ENCODE results near the gene SYCN. TPM values are rescaled to one million over a fixed set of nuclear protein-coding genes. Genes with fewer than 3 reads are reported as not detected.

Gene SYCN
- total RNA-seq, 1 donor from 2014 or later, result not detected

GRCh38 chr19:39174142-39174541, 29.9 kb downstream of the SYCN start:
- Mint-ChIP-seq H3K36me3 (ENCODE audit: low read depth) (peaks cover 10% of the 10 kb centered on the region), H3K4me1 (ENCODE audit: low read depth) (no peaks in the 10 kb centered on the region), H3K27ac (ENCODE audit: unreplicated experiment) (no peak overlapping the region), H3K27me3 (ENCODE audit: low read depth) (no peaks in the 10 kb centered on the region), H3K4me3 (ENCODE audit: unreplicated experiment) (no peak overlapping the region), H3K9me3 (ENCODE audit: low read depth) (no peaks in the 10 kb centered on the region)
- DNase-seq (ENCODE audit: low spot score), result no peak
- TF ChIP-seq CTCF (IDR thresholded peaks at IDR 0.05), result no peak

GRCh38 chr19:39173502-39173991, 30.5 kb downstream of the SYCN start:
- no peak for DNase-seq (ENCODE audit: low spot score)
- H3K9me3 Mint-ChIP-seq (ENCODE audit: low read depth), result no peaks in the 10 kb centered on the region
- no peaks in the 10 kb centered on the region for H3K27me3 Mint-ChIP-seq (ENCODE audit: low read depth)
- H3K4me1 Mint-ChIP-seq (ENCODE audit: low read depth), result no peaks in the 10 kb centered on the region
- peaks cover 10% of the 10 kb centered on the region for H3K36me3 Mint-ChIP-seq (ENCODE audit: low read depth)
- H3K4me3 Mint-ChIP-seq (ENCODE audit: unreplicated experiment), result no peak overlapping the region
- TF ChIP-seq CTCF (IDR thresholded peaks at IDR 0.05), result no peak
- no peak overlapping the region for H3K27ac Mint-ChIP-seq (ENCODE audit: unreplicated experiment)

GRCh38 chr19:39172700-39173501, 31.2 kb downstream of the SYCN start:
- Mint-ChIP-seq H3K4me1 (ENCODE audit: low read depth) (no peaks in the 10 kb centered on the region), H3K27me3 (ENCODE audit: low read depth) (no peaks in the 10 kb centered on the region), H3K9me3 (ENCODE audit: low read depth) (no peaks in the 10 kb centered on the region), H3K36me3 (ENCODE audit: low read depth) (peaks cover 7% of the 10 kb centered on the region), H3K27ac (ENCODE audit: unreplicated experiment) (no peak overlapping the region), H3K4me3 (ENCODE audit: unreplicated experiment) (no peak overlapping the region)
- no peak for DNase-seq (ENCODE audit: low spot score)
- no peak for TF ChIP-seq CTCF (IDR thresholded peaks at IDR 0.05)

GRCh38 chr19:39171479-39172465, 32.3 kb downstream of the SYCN start:
- no peak for TF ChIP-seq CTCF (IDR thresholded peaks at IDR 0.05)
- Mint-ChIP-seq H3K4me1 (ENCODE audit: low read depth) (no peaks in the 10 kb centered on the region), H3K9me3 (ENCODE audit: low read depth) (no peaks in the 10 kb centered on the region), H3K36me3 (ENCODE audit: low read depth) (peaks cover 7% of the 10 kb centered on the region), H3K27me3 (ENCODE audit: low read depth) (no peaks in the 10 kb centered on the region), H3K27ac (ENCODE audit: unreplicated experiment) (no peak overlapping the region), H3K4me3 (ENCODE audit: unreplicated experiment) (no peak overlapping the region)
- no peak for DNase-seq (ENCODE audit: low spot score)

Measured in chondrocyte (in vitro differentiated cells).